Activated CD8-positive, alpha-beta memory T cell treated with anti-CD3 and anti-CD28 coated beads for 1 hour (primary cell): Measurements from ENCODE around the gene OPRL1.
A peak's percentile ranks its signal among the peaks of the same experiment; 100 is the strongest.
"Not testable (repeated sequence)": the region's sequence is repeated elsewhere in the genome, so short reads cannot be mapped to it uniquely, and the experiment has no call there.

Source experiments
- DNase-seq, 2 donors: peaks; one replicate each; pipeline ENCODE4 v3.0.0-alpha.2; 2020; ENCODE audit warnings: low read depth in 1 of 2; ENCODE audit errors: extremely low read depth in 1 of 2

The OPRL1 gene

GRCh38 chr20:64083378-64083803, 3.5 kb downstream of the OPRL1 start:
- peak in 1 of 2 donors; percentile 51 for DNase-seq

- DNase-seq = no peak
These were observed 4.2 kb downstream of the OPRL1 start, which contains the start of gene LKAAEAR1 for GRCh38 chr20:64083804-64084684. Gene LKAAEAR1 (minus strand): TSS chr20:64084398. CDS start chr20:64084219, 179 bp downstream.

DNA sequence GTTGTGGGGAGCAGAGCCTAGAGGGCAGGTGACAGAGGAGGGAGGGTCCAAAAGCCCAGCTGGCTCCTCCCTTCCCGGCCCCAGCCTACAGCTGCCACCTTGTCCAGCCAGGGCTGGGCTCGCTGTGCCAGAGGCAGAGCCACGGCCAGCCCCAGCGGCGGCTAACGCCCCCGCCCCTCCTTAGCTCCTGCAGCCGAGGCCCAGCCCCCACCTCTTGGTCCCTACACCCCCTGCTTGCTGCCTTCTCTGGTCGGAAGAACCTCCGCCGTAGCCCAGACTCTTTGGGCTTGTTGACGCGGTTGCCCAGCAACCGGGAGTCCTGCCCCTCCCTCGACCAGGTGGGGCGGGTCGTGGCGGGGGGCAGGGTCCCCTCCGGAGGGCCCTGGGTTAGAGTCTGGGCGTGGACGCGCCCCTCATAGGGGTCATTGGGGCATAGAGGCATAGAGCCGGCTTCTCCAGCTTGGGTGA, 4.8 kb downstream of the OPRL1 start:
- DNase-seq = no peak

DNA sequence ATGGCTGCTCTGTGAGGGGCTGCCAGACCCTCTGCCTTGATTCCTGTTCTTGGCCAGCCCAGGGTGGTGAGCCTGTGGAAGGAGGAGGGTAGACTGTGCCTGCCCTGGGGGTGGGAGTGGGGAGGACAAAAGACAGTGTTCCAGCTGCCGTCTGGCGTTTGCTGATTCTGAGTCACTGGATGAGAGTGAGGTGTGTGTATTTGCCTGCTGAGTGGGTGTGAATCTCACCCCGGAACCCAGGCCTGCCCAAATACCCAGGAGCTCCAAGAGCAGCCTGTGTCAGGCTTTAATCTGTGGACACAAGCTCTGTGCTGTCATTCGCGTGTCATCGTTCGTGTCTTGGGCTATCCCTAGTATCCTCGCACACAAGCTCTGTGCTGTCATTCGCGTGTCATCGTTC, 6.9 kb downstream of the OPRL1 start:
- DNase-seq = no peak

DNA sequence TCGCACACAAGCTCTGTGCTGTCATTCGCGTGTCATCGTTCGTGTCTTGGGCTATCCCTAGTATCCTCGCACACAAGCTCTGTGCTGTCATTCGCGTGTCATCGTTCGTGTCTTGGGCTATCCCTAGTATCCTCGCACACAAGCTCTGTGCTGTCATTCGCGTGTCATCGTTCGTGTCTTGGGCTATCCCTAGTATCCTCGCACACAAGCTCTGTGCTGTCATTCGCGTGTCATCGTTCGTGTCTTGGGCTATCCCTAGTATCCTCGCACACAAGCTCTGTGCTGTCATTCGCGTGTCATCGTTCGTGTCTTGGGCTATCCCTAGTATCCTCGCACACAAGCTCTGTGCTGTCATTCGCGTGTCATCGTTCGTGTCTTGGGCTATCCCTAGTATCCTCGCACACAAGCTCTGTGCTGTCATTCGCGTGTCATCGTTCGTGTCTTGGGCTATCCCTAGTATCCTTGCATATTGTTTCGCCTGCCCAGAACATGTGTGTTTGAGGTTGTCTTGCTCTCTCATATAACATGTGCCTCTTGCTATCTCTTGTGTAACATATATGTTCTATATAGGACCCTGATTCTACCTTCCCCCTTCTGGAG, 7.4 kb downstream of the OPRL1 start:
- not testable (repeated sequence) for DNase-seq

- not testable (repeated sequence) for DNase-seq
These were observed 8.7 kb downstream of the OPRL1 start for GRCh38 chr20:64088586-64088985.

DNA sequence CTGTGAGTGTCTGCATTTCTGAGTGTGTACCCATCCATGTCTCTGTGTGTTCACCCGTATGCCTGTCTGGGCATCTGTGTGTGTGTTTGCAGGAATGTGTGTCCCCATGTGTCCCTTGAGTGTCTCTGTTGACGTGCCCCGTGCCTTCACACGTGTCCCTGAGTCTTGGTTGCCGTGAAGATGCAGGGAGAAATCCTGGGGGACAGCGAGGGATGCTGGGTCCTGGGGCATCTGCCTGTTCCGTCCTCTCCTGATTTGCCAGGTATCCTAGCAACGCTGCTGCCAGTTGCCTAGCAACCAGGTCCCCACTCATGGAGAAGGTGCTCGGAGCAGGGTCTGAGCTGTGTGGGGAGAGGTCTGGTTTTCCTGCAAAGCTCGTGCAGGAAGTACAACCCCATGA, 10.3 kb downstream of the OPRL1 start:
- DNase-seq = no peak

GRCh38 chr20:64091340-64091739, 11.5 kb downstream of the OPRL1 start:
- no peak for DNase-seq

DNA sequence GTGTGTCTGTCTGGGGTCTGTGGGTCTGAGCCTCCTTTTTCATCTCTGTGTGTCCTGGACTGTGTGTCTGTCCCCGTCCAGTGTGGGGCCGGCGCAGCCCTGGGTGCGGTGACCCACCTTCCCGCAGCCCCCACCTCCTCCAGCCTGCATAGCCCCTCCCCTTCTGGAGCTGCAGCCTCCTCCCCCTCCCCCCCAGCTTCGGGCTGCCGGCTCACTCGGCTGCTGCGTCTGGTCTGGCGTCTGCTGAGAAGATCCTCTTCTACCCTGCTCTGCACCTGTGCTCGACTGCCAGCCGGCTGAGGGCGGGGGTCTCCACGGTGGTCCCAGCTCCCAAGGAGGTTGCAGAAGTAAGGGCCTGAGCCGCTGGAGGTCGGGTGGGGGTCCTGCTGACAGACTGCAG, 11.9 kb downstream of the OPRL1 start:
- no peak for DNase-seq

- no peak for DNase-seq
These were observed 12.6 kb downstream of the OPRL1 start for GRCh38 chr20:64092258-64093012.

DNA sequence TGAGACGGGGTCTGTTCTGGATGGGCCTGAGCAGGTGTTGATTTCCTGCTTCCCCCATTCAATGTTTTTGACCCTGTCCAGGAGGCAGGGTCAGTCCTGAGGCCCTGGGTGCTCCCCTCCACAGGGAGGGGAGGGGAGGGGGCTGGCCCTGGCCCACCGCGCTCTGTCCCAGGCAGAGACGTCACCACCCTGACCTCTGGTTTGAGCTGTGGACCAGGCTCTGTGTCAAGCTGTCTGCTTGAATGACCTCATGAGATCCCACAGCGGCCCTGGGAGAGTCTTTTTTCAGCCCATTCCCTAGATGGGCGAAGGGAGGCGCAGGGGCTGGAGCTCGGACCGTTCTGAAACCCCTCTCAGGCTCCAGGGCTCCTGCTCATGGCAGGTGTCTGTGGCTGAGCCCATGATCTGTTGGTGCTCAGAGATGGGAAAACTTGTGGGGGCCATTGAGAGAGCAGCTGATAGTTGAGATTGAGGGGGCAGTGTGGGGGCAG, 13.2 kb downstream of the OPRL1 start:
- DNase-seq = no peak

DNA sequence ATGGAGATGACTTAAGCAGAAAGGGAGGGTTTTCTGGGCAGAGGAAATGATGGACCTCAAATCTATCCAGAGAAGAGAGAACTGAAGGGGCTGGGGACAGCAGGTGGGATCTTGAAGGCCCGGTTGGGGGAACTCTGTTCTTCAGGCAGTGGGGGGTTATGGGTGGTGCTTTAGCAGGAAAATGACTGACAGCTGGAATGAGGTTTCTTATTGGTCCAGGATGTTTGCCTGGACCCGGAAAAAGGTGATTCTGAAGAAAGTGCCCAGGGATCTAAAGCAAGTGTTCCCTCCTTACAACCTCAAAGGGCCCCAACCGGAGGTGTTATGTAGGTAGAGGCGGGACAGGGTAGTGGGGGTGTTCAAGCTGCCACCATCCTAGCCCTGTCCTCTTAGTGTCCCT, 15.6 kb downstream of the OPRL1 start:
- no peak for DNase-seq

DNA sequence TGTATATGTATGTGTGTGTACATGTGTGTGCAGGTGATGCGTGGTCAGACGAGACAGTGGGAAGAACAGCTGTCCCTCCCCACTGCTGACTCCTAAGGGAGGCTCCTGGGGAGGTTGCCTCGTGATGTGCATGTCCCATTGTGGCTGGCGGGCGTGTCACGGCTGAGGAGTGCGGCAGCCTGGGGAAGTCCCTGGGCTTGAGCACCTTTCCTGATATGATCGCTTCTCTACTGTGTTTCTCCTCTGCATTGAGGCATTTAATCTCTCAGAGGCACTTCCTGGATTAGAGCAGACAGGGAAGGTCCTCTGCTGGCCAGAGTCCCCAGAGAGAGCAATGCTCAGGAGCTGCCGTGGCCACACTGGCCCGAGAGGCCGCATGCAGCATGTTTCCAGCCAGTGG, 16.0 kb downstream of the OPRL1 start:
- DNase-seq = no peak

GRCh38 chr20:64096535-64096934, 16.7 kb downstream of the OPRL1 start:
- DNase-seq = no peak

DNA sequence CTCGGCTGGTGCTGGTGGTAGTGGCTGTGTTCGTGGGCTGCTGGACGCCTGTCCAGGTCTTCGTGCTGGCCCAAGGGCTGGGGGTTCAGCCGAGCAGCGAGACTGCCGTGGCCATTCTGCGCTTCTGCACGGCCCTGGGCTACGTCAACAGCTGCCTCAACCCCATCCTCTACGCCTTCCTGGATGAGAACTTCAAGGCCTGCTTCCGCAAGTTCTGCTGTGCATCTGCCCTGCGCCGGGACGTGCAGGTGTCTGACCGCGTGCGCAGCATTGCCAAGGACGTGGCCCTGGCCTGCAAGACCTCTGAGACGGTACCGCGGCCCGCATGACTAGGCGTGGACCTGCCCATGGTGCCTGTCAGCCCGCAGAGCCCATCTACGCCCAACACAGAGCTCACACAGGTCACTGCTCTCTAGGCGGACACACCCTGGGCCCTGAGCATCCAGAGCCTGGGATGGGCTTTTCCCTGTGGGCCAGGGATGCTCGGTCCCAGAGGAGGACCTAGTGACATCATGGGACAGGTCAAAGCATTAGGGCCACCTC, 18.7 kb downstream of the OPRL1 start:
- DNase-seq = no peak

- DNase-seq = no peak
These were observed 19.4 kb downstream of the OPRL1 start for GRCh38 chr20:64099086-64099786.

DNA sequence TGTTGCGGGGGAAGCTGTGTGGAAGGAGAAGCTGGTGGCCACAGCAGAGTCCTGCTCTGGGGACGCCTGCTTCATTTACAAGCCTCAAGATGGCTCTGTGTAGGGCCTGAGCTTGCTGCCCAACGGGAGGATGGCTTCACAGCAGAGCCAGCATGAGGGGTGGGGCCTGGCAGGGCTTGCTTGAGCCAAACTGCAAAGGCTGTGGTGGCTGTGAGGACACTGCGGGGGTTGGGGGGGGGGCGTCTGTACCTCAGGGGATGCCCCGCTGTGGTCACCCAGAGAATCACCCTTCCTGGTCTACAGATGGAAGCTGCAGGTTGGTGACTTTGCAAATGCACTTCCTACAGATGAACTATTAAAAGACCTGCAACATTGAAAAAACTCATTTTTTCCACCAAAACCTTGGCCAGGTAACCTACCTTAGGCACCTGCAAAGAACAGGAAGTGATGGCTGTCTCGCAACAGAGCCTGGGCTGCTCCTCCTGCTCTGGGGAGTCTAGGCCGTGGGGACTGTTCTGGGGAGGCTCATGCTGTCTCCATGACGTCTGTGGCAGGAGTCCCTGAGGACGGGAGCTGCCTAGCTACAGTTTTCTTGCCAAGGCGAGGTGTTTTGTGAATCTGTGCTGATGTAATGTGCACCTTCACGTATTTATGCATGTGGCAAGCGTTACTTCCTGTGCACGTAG, 20.1 kb downstream of the OPRL1 start:
- DNase-seq = no peak

- no peak for DNase-seq
These were observed 20.6 kb downstream of the OPRL1 start for GRCh38 chr20:64100566-64100888.

DNA sequence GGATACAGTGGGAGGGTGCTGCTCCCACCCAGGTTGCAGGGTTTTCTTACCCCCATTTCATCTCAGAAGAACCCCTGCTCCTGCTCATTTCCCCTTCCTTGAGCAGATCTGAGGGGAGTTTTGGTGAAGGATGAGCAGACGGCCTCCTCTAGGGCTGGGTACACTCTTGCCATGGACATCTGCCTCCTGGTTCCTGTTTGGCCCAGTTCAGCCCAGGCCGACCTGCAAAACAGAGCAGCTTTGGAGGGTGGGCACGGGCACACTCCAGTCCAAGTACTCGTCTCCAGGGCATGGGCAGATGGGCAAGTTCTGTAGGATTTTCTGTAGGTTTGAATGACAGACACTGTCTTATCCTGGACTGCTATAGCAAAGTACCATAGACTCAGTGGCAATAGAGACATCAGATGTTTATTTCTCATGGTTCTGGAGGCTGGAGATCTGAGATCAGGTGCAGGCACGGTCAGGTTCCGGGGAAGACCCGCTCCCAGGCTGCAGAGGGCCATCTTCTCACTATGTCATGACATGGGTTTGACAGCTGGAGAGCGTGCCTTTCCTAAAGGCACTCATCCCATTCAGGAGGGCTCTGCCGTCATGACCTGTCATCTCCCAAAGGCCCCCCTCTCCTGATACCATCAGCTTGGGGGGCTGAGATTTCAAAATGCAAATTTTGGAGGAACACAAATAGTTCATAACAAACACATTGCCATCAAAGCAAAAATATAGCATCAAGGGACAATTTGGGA, 21.2 kb downstream of the OPRL1 start:
- DNase-seq = no peak
